Stomach (tissue), 4 donors: ENCODE results near the gene ASTN2.

Source experiments
- POLR2A ChIP-seq, 4 donors: fragments of 450-650 bp; IDR thresholded peaks; one replicate each; pipeline ENCODE4 v1.6.1; 2016; ENCODE audit warnings: antibody characterized with exemption in 4 of 4, control low read depth in 2 of 4, mild to moderate bottlenecking in 1 of 4, moderate library complexity in 1 of 4
- TF ChIP-seq, protein P1 (sequence below), 7 experiments: fragments of 450-650 bp in 4 of 7; fragments of 200-600 bp in 3 of 7; sonication (generic) in 3 of 7; IDR thresholded peaks; one replicate each; pipeline ENCODE4 v1.5.1; 2016 to 2019; ENCODE audit warnings: antibody characterized with exemption in 7 of 7, control low read depth in 2 of 7, mild to moderate bottlenecking in 1 of 7

GRCh38 chr9:116904165-116904564 lies 510.7 kb downstream of the ASTN2 start:
- TF ChIP-seq, protein P1, sequence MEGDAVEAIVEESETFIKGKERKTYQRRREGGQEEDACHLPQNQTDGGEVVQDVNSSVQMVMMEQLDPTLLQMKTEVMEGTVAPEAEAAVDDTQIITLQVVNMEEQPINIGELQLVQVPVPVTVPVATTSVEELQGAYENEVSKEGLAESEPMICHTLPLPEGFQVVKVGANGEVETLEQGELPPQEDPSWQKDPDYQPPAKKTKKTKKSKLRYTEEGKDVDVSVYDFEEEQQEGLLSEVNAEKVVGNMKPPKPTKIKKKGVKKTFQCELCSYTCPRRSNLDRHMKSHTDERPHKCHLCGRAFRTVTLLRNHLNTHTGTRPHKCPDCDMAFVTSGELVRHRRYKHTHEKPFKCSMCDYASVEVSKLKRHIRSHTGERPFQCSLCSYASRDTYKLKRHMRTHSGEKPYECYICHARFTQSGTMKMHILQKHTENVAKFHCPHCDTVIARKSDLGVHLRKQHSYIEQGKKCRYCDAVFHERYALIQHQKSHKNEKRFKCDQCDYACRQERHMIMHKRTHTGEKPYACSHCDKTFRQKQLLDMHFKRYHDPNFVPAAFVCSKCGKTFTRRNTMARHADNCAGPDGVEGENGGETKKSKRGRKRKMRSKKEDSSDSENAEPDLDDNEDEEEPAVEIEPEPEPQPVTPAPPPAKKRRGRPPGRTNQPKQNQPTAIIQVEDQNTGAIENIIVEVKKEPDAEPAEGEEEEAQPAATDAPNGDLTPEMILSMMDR (IDR thresholded peaks at IDR 0.05), result no peak
- no peak for TF ChIP-seq POLR2A (IDR thresholded peaks at IDR 0.05)
